ENCODE measurements around the gene SQSTM1. TPM values are rescaled to one million over a fixed set of nuclear protein-coding genes. Genes with fewer than 3 reads are reported as not detected.

The SQSTM1 gene
- polyA plus RNA-seq, 4 donors = 135 to 217 (median 172) TPM

- H3K4me1 ChIP-seq (ENCODE audit: control insufficient read depth in 3 of 3, insufficient read depth in 2 of 3, low read depth in 1 of 3, low read length in 2 of 3) = no peaks in the 10 kb centered on the region
- no peak for FAIRE-seq
- no peaks in the 10 kb centered on the region for H3K9me3 ChIP-seq (ENCODE audit: control insufficient read depth in 2 of 2, insufficient read depth in 1 of 2, low read depth in 1 of 2, low read length in 1 of 2)
- WGBS, 3 donors = 89 to 93% (median 92%) methylated on average over 3 of the region's 3 CpGs
- no peaks in the 10 kb centered on the region for H3K27me3 ChIP-seq (ENCODE audit: control insufficient read depth in 3 of 3, insufficient read depth in 3 of 3, low read length in 3 of 3)
- no peak overlapping the region for H3K27ac ChIP-seq (ENCODE audit: low read depth in 1 of 3, low read length in 2 of 3)
- peaks cover 22 to 85% (median 23%) of the 10 kb centered on the region in 3 donors for H3K36me3 ChIP-seq (ENCODE audit: control insufficient read depth in 3 of 3, insufficient read depth in 2 of 3, low read depth in 1 of 3, low read length in 3 of 3)
- DNase-seq = no peak
- H3K4me3 ChIP-seq (ENCODE audit: low read depth in 1 of 3, low read length in 3 of 3) = no peak overlapping the region
Measured at GRCh38 chr5:179876610-179876952, 55.9 kb downstream of the SQSTM1 start.

- Histone ChIP-seq H3K9me3 (ENCODE audit: control insufficient read depth in 2 of 2, insufficient read depth in 1 of 2, low read depth in 1 of 2, low read length in 1 of 2) (peaks cover 0 to 11% of the 10 kb centered on the region in 2 donors), H3K27me3 (ENCODE audit: control insufficient read depth in 3 of 3, insufficient read depth in 3 of 3, low read length in 3 of 3) (no peaks in the 10 kb centered on the region), H3K36me3 (ENCODE audit: control insufficient read depth in 3 of 3, insufficient read depth in 2 of 3, low read depth in 1 of 3, low read length in 3 of 3) (peaks cover 10 to 78% (median 16%) of the 10 kb centered on the region in 3 donors), H3K4me1 (ENCODE audit: control insufficient read depth in 3 of 3, insufficient read depth in 2 of 3, low read depth in 1 of 3, low read length in 2 of 3) (no peaks in the 10 kb centered on the region), H3K27ac (ENCODE audit: low read depth in 1 of 3, low read length in 2 of 3) (no peak overlapping the region), H3K4me3 (ENCODE audit: low read depth in 1 of 3, low read length in 3 of 3) (no peak overlapping the region)
- DNase-seq = no peak
- FAIRE-seq = no peak
- 89 to 91% (median 89%) methylated on average over 24 to 26 of the region's 26 CpGs for WGBS, 3 donors
Measured at GRCh38 chr5:179878222-179879002, 57.7 kb downstream of the SQSTM1 start.

GRCh38 chr5:179879003-179879689 lies 58.4 kb downstream of the SQSTM1 start:
- 95% methylated on average over 31 of the region's 31 CpGs for WGBS, 3 donors
- no peak for DNase-seq
- Histone ChIP-seq H3K27me3 (ENCODE audit: control insufficient read depth in 3 of 3, insufficient read depth in 3 of 3, low read length in 3 of 3) (no peaks in the 10 kb centered on the region), H3K4me3 (ENCODE audit: low read depth in 1 of 3, low read length in 3 of 3) (no peak overlapping the region), H3K4me1 (ENCODE audit: control insufficient read depth in 3 of 3, insufficient read depth in 2 of 3, low read depth in 1 of 3, low read length in 2 of 3) (no peaks in the 10 kb centered on the region), H3K36me3 (ENCODE audit: control insufficient read depth in 3 of 3, insufficient read depth in 2 of 3, low read depth in 1 of 3, low read length in 3 of 3) (peaks cover 10 to 75% (median 23%) of the 10 kb centered on the region in 3 donors), H3K27ac (ENCODE audit: low read depth in 1 of 3, low read length in 2 of 3) (no peak overlapping the region), H3K9me3 (ENCODE audit: control insufficient read depth in 2 of 2, insufficient read depth in 1 of 2, low read depth in 1 of 2, low read length in 1 of 2) (peaks cover 0 to 17% of the 10 kb centered on the region in 2 donors)
- FAIRE-seq = no peak

GRCh38 chr5:179879690-179880010 lies 58.9 kb downstream of the SQSTM1 start:
- Histone ChIP-seq H3K9me3 (ENCODE audit: control insufficient read depth in 2 of 2, insufficient read depth in 1 of 2, low read depth in 1 of 2, low read length in 1 of 2) (peaks cover 0 to 22% of the 10 kb centered on the region in 2 donors), H3K4me3 (ENCODE audit: low read depth in 1 of 3, low read length in 3 of 3) (no peak overlapping the region), H3K27me3 (ENCODE audit: control insufficient read depth in 3 of 3, insufficient read depth in 3 of 3, low read length in 3 of 3) (no peaks in the 10 kb centered on the region), H3K27ac (ENCODE audit: low read depth in 1 of 3, low read length in 2 of 3) (no peak overlapping the region), H3K36me3 (ENCODE audit: control insufficient read depth in 3 of 3, insufficient read depth in 2 of 3, low read depth in 1 of 3, low read length in 3 of 3) (peaks cover 10 to 73% (median 27%) of the 10 kb centered on the region in 3 donors), H3K4me1 (ENCODE audit: control insufficient read depth in 3 of 3, insufficient read depth in 2 of 3, low read depth in 1 of 3, low read length in 2 of 3) (no peaks in the 10 kb centered on the region)
- DNase-seq (no peak), FAIRE-seq (no peak)
- WGBS, 3 donors = 95 to 97% (median 96%) methylated on average over 13 of the region's 13 CpGs

- DNase-seq (no peak), FAIRE-seq (no peak)
- H3K9me3 ChIP-seq (ENCODE audit: control insufficient read depth in 2 of 2, insufficient read depth in 1 of 2, low read depth in 1 of 2, low read length in 1 of 2) = peaks cover 0 to 26% of the 10 kb centered on the region in 2 donors
- no peak overlapping the region for H3K4me3 ChIP-seq (ENCODE audit: low read depth in 1 of 3, low read length in 3 of 3)
- H3K27me3 ChIP-seq (ENCODE audit: control insufficient read depth in 3 of 3, insufficient read depth in 3 of 3, low read length in 3 of 3) = no peaks in the 10 kb centered on the region
- WGBS, 3 donors = 85 to 86% (median 85%) methylated on average over 11 to 12 of the region's 12 CpGs
- H3K36me3 ChIP-seq (ENCODE audit: control insufficient read depth in 3 of 3, insufficient read depth in 2 of 3, low read depth in 1 of 3, low read length in 3 of 3) = peaks cover 8 to 73% (median 29%) of the 10 kb centered on the region in 3 donors
- H3K27ac ChIP-seq (ENCODE audit: low read depth in 1 of 3, low read length in 2 of 3) = no peak overlapping the region
- no peaks in the 10 kb centered on the region for H3K4me1 ChIP-seq (ENCODE audit: control insufficient read depth in 3 of 3, insufficient read depth in 2 of 3, low read depth in 1 of 3, low read length in 2 of 3)
Measured at GRCh38 chr5:179880066-179880650, 59.5 kb downstream of the SQSTM1 start.

- Histone ChIP-seq H3K9me3 (ENCODE audit: control insufficient read depth in 2 of 2, insufficient read depth in 1 of 2, low read depth in 1 of 2, low read length in 1 of 2) (peaks cover 0 to 26% of the 10 kb centered on the region in 2 donors), H3K4me1 (ENCODE audit: control insufficient read depth in 3 of 3, insufficient read depth in 2 of 3, low read depth in 1 of 3, low read length in 2 of 3) (no peaks in the 10 kb centered on the region), H3K36me3 (ENCODE audit: control insufficient read depth in 3 of 3, insufficient read depth in 2 of 3, low read depth in 1 of 3, low read length in 3 of 3) (peaks cover 10 to 75% (median 26%) of the 10 kb centered on the region in 3 donors), H3K27ac (ENCODE audit: low read depth in 1 of 3, low read length in 2 of 3) (no peak overlapping the region), H3K27me3 (ENCODE audit: control insufficient read depth in 3 of 3, insufficient read depth in 3 of 3, low read length in 3 of 3) (no peaks in the 10 kb centered on the region), H3K4me3 (ENCODE audit: low read depth in 1 of 3, low read length in 3 of 3) (no peak overlapping the region)
- DNase-seq (no peak), FAIRE-seq (no peak)
- WGBS, 3 donors = 90 to 93% (median 92%) methylated on average over 25 of the region's 25 CpGs
Measured at GRCh38 chr5:179880848-179881590, 60.3 kb downstream of the SQSTM1 start.

GRCh38 chr5:179882338-179882737 lies 61.6 kb downstream of the SQSTM1 start:
- no peaks in the 10 kb centered on the region for H3K4me1 ChIP-seq (ENCODE audit: control insufficient read depth in 3 of 3, insufficient read depth in 2 of 3, low read depth in 1 of 3, low read length in 2 of 3)
- no peak overlapping the region for H3K4me3 ChIP-seq (ENCODE audit: low read depth in 1 of 3, low read length in 3 of 3)
- H3K36me3 ChIP-seq (ENCODE audit: control insufficient read depth in 3 of 3, insufficient read depth in 2 of 3, low read depth in 1 of 3, low read length in 3 of 3) = peaks cover 14 to 78% (median 23%) of the 10 kb centered on the region in 3 donors
- H3K9me3 ChIP-seq (ENCODE audit: control insufficient read depth in 2 of 2, insufficient read depth in 1 of 2, low read depth in 1 of 2, low read length in 1 of 2) = peaks cover 0 to 26% of the 10 kb centered on the region in 2 donors
- DNase-seq (no peak), FAIRE-seq (no peak)
- WGBS, 3 donors = 86 to 97% (median 91%) methylated on average over 4 of the region's 4 CpGs
- no peak overlapping the region for H3K27ac ChIP-seq (ENCODE audit: low read depth in 1 of 3, low read length in 2 of 3)
- no peaks in the 10 kb centered on the region for H3K27me3 ChIP-seq (ENCODE audit: control insufficient read depth in 3 of 3, insufficient read depth in 3 of 3, low read length in 3 of 3)

GRCh38 chr5:179883163-179883562 lies 62.5 kb downstream of the SQSTM1 start:
- no peak for DNase-seq
- 96 to 100% (median 98%) methylated on average over 3 of the region's 3 CpGs for WGBS, 3 donors
- Histone ChIP-seq H3K27me3 (ENCODE audit: control insufficient read depth in 3 of 3, insufficient read depth in 3 of 3, low read length in 3 of 3) (no peaks in the 10 kb centered on the region), H3K36me3 (ENCODE audit: control insufficient read depth in 3 of 3, insufficient read depth in 2 of 3, low read depth in 1 of 3, low read length in 3 of 3) (peaks cover 12 to 80% (median 23%) of the 10 kb centered on the region in 3 donors), H3K4me3 (ENCODE audit: low read depth in 1 of 3, low read length in 3 of 3) (no peak overlapping the region), H3K27ac (ENCODE audit: low read depth in 1 of 3, low read length in 2 of 3) (no peak overlapping the region), H3K9me3 (ENCODE audit: control insufficient read depth in 2 of 2, insufficient read depth in 1 of 2, low read depth in 1 of 2, low read length in 1 of 2) (peaks cover 0 to 26% of the 10 kb centered on the region in 2 donors), H3K4me1 (ENCODE audit: control insufficient read depth in 3 of 3, insufficient read depth in 2 of 3, low read depth in 1 of 3, low read length in 2 of 3) (no peaks in the 10 kb centered on the region)
- FAIRE-seq = no peak

All from small intestine (tissue), 7 donors.